GM21381 (cell line): ENCODE results near the gene USP17L17.
"Not testable (repeated sequence)": the region's sequence is repeated elsewhere in the genome, so short reads cannot be mapped to it uniquely, and the experiment has no call there.

ENCODE experiments used
- ATAC-seq: cut with Tn5 transposase; IDR thresholded peaks from one replicate; pipeline ENCODE4 v1.9.1; 2021; ENCODE audit warnings: mild to moderate bottlenecking, moderate library complexity; ENCODE audit not compliant: unreplicated experiment

The USP17L17 gene, protein sequence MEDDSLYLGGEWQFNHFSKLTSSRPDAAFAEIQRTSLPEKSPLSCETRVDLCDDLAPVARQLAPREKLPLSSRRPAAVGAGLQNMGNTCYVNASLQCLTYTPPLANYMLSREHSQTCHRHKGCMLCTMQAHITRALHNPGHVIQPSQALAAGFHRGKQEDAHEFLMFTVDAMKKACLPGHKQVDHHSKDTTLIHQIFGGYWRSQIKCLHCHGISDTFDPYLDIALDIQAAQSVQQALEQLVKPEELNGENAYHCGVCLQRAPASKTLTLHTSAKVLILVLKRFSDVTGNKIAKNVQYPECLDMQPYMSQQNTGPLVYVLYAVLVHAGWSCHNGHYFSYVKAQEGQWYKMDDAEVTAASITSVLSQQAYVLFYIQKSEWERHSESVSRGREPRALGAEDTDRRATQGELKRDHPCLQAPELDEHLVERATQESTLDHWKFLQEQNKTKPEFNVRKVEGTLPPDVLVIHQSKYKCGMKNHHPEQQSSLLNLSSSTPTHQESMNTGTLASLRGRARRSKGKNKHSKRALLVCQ

GRCh38 chr4:9243579-9243978 is at the start of gene USP17L17:
USP17L17 (plus strand) TSS chr4:9243879; CDS start chr4:9243879, 0 bp downstream.
- not testable (repeated sequence) for ATAC-seq

- ATAC-seq = not testable (repeated sequence)
Measured at GRCh38 chr4:9210357-9210756, 33.3 kb upstream of the USP17L17 start, which contains the start of gene USP17L10. USP17L10 (plus strand) TSS chr4:9210657; CDS start chr4:9210657, 0 bp downstream.

DNA sequence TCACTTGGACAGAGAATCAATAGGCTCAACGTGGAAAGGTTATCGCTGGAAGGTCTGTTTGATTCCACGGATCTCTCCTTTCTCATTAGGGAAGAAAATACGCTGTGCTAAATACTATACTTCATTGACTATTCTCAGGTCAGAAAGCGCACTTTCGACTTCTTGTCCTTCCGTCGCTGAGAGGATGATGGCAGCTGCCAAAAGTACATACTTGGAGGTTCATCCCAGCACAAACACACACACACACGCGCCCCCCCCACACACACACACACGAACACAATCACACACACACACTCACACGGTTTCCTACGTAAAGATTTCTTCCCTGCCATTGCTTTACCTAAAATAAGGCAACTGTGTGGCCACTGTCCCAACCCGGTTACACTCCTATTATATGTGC is 29.0 kb upstream of the USP17L17 start:
- not testable (repeated sequence) for ATAC-seq

DNA sequence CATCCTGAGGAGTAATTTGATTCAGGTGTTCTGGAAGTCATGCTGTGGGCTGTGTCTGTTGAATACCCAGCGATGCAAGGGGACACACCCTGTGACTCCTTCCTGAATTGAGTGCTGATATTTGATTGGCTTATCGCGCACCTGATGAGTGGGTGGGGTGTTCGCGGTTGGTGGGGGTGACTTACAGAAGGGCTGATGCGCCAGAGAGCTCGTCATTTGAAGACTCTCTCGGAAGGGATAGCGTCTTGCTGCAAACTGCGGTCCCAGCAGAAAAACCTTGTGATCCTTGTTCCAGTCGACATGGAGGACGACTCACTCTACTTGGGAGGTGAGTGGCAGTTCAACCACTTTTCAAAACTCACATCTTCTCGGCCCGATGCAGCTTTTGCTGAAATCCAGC is 28.6 kb upstream of the USP17L17 start, which contains the start of gene USP17L11:
TSS of gene USP17L11 (plus strand) at position 301 of the 400 bp plus-strand sequence. CDS start at position 301, 0 bp downstream.
- not testable (repeated sequence) for ATAC-seq

DNA sequence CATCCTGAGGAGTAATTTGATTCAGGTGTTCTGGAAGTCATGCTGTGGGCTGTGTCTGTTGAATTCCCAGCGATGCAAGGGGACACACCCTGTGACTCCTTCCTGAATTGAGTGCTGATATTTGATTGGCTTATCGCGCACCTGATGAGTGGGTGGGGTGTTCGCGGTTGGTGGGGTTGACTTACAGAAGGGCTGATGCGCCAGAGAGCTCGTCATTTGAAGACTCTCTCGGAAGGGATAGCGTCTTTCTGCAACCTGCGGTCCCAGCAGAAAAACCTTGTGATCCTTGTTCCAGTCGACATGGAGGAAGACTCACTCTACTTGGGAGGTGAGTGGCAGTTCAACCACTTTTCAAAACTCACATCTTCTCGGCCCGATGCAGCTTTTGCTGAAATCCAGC is 23.8 kb upstream of the USP17L17 start, which contains the start of gene USP17L12:
TSS of gene USP17L12 (plus strand) at position 301 of the 400 bp plus-strand sequence. CDS start at position 301, 0 bp downstream.
- ATAC-seq = not testable (repeated sequence)

DNA sequence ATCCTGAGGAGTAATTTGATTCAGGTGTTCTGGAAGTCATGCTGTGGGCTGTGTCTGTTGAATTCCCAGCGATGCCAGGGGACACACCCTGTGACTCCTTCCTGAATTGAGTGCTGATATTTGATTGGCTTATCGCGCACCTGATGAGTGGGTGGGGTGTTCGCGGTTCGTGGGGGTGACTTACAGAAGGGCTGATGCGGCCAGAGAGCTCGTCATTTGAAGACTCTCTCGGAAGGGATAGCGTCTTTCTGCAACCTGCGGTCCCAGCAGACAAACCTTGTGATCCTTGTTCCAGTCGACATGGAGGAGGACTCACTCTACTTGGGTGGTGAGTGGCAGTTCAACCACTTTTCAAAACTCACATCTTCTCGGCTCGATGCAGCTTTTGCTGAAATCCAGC is 19.1 kb upstream of the USP17L17 start, which contains the start of gene USP17L13:
TSS of gene USP17L13 (plus strand) at position 301 of the 400 bp plus-strand sequence. CDS start at position 301, 0 bp downstream.
- not testable (repeated sequence) for ATAC-seq

DNA sequence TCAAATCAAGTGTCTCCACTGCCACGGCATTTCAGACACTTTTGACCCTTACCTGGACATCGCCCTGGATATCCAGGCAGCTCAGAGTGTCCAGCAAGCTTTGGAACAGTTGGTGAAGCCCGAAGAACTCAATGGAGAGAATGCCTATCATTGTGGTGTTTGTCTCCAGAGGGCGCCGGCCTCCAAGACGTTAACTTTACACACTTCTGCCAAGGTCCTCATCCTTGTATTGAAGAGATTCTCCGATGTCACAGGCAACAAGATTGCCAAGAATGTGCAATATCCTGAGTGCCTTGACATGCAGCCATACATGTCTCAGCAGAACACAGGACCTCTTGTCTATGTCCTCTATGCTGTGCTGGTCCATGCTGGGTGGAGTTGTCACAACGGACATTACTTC is 13.4 kb upstream of the USP17L17 start:
- not testable (repeated sequence) for ATAC-seq

DNA sequence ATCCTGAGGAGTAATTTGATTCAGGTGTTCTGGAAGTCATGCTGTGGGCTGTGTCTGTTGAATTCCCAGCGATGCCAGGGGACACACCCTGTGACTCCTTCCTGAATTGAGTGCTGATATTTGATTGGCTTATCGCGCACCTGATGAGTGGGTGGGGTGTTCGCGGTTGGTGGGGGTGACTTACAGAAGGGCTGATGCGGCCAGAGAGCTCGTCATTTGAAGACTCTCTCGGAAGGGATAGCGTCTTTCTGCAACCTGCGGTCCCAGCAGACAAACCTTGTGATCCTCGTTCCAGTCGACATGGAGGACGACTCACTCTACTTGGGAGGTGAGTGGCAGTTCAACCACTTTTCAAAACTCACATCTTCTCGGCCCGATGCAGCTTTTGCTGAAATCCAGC is 9.6 kb upstream of the USP17L17 start, which contains the start of gene USP17L15:
TSS of gene USP17L15 (plus strand) at position 301 of the 400 bp plus-strand sequence. CDS start at position 301, 0 bp downstream.
- not testable (repeated sequence) for ATAC-seq

DNA sequence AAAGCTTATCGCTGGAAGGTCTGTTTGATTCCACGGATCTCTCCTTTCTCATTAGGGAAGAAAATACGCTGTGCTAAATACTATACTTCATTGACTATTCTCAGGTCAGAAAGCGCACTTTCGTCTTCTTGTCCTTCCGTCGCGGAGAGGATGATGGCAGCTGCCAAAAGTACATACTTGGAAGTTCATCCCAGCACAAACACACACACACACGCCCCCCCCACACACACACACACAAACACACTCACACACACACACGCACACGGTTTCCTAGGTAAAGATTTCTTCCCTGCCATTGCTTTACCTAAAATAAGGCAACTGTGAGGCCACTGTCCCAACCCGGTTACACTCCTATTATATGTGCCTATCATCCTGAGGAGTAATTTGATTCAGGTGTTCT is 5.2 kb upstream of the USP17L17 start:
- ATAC-seq = not testable (repeated sequence)

DNA sequence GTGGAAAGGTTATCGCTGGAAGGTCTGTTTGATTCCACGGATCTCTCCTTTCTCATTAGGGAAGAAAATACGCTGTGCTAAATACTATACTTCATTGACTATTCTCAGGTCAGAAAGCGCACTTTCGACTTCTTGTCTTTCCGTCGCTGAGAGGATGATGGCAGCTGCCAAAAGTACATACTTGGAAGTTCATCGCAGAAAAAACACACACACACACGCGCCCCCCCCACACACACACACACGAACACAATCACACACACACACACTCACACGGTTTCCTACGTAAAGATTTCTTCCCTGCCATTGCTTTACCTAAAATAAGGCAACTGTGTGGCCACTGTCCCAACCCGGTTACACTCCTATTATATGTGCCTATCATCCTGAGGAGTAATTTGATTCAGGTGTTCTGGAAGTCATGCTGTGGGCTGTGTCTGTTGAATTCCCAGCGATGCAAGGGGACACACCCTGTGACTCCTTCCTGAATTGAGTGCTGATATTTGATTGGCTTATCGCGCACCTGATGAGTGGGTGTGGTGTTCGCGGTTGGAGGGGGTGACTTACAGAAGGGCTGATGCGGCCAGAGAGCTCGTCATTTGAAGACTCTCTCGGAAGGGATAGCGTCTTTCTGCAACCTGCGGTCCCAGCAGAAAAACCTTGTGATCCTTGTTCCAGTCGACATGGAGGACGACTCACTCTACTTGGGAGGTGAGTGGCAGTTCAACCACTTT is 4.4 kb downstream of the USP17L17 start, which contains the start of gene USP17L18:
TSS of gene USP17L18 (plus strand) at position 678 of the 728 bp plus-strand sequence. CDS start at position 678, 0 bp downstream.
- ATAC-seq = not testable (repeated sequence)

DNA sequence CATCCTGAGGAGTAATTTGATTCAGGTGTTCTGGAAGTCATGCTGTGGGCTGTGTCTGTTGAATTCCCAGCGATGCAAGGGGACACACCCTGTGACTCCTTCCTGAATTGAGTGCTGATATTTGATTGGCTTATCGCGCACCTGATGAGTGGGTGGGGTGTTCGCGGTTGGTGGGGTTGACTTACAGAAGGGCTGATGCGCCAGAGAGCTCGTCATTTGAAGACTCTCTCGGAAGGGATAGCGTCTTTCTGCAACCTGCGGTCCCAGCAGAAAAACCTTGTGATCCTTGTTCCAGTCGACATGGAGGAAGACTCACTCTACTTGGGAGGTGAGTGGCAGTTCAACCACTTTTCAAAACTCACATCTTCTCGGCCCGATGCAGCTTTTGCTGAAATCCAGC is 9.4 kb downstream of the USP17L17 start, which contains the start of gene USP17L19:
TSS of gene USP17L19 (plus strand) at position 301 of the 400 bp plus-strand sequence. CDS start at position 301, 0 bp downstream.
- not testable (repeated sequence) for ATAC-seq

DNA sequence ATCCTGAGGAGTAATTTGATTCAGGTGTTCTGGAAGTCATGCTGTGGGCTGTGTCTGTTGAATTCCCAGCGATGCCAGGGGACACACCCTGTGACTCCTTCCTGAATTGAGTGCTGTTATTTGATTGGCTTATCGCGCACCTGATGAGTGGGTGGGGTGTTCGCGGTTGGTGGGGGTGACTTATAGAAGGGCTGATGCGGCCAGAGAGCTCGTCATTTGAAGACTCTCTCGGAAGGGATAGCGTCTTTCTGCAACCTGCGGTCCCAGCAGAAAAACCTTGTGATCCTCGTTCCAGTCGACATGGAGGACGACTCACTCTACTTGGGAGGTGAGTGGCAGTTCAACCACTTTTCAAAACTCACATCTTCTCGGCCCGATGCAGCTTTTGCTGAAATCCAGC is 14.1 kb downstream of the USP17L17 start, which contains the start of gene USP17L20:
TSS of gene USP17L20 (plus strand) at position 301 of the 400 bp plus-strand sequence. CDS start at position 301, 0 bp downstream.
- not testable (repeated sequence) for ATAC-seq

DNA sequence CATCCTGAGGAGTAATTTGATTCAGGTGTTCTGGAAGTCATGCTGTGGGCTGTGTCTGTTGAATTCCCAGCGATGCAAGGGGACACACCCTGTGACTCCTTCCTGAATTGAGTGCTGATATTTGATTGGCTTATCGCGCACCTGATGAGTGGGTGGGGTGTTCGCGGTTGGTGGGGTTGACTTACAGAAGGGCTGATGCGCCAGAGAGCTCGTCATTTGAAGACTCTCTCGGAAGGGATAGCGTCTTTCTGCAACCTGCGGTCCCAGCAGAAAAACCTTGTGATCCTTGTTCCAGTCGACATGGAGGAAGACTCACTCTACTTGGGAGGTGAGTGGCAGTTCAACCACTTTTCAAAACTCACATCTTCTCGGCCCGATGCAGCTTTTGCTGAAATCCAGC is 18.9 kb downstream of the USP17L17 start, which contains the start of gene USP17L21:
TSS of gene USP17L21 (plus strand) at position 301 of the 400 bp plus-strand sequence. CDS start at position 301, 0 bp downstream.
- ATAC-seq = not testable (repeated sequence)

- ATAC-seq = not testable (repeated sequence)
Measured at GRCh38 chr4:9267319-9267718, 23.6 kb downstream of the USP17L17 start, which contains the start of gene USP17L22. USP17L22 (plus strand) TSS chr4:9267619; CDS start chr4:9267619, 0 bp downstream.

DNA sequence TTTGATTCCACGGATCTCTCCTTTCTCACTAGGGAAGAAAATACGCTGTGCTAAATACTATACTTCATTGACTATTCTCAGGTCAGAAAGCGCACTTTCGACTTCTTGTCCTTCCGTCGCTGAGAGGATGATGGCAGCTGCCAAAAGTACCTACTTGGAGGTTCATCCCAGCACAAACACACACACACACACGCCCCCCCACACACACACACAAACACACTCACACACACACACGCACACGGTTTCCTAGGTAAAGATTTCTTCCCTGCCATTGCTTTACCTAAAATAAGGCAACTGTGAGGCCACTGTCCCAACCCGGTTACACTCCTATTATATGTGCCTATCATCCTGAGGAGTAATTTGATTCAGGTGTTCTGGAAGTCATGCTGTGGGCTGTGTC is 28.0 kb downstream of the USP17L17 start:
- not testable (repeated sequence) for ATAC-seq
